Lower lobe of right lung (tissue), 2 donors: Measurements from ENCODE around the gene CYP1B1. TPM values are rescaled to one million over a fixed set of nuclear protein-coding genes. Genes with fewer than 3 reads are reported as not detected.

Experiments used
- ATAC-seq, 2 donors: fragments of 200-7000 bp; cut with Tn5 transposase; one replicate each; pipeline ENCODE4 v1.9.1; 2020 to 2022; ENCODE audit warnings: mild to moderate bottlenecking in 2 of 2, moderate library complexity in 2 of 2
- DNase-seq: peaks from one replicate; pipeline ENCODE4 v3.0.0-alpha.2; 2020
- H3K27ac ChIP-seq: fragments of 200-600 bp; one replicate; pipeline ENCODE4 v1.8.0; 2022
- H3K27me3 ChIP-seq: fragments of 200-600 bp; one replicate; pipeline ENCODE4 v1.8.0; 2022; ENCODE audit warnings: low read depth
- H3K36me3 ChIP-seq: fragments of 200-600 bp; one replicate; pipeline ENCODE4 v1.8.0; 2022; ENCODE audit warnings: mild to moderate bottlenecking
- H3K4me1 ChIP-seq: fragments of 200-600 bp; one replicate; pipeline ENCODE4 v1.8.0; 2022
- H3K4me3 ChIP-seq: fragments of 200-600 bp; one replicate; pipeline ENCODE4 v1.8.0; 2022; ENCODE audit warnings: mild to moderate bottlenecking
- H3K9me3 ChIP-seq: fragments of 200-600 bp; one replicate; pipeline ENCODE4 v1.8.0; 2022
- CTCF ChIP-seq: fragments of 200-600 bp; IDR thresholded peaks from one replicate; pipeline ENCODE4 v1.8.0; 2022; ENCODE audit warnings: antibody characterized with exemption, mild to moderate bottlenecking
- intact Hi-C: fragments of 100-400 bp; cut with DNase I; formaldehyde crosslinking; loops from one replicate; pipeline ENCODE4 v1.11.0; 2022
- total RNA-seq: library from RNA; stranded (reverse); fragmentation: NEBNext Ultra II Directional; extraction: Animal tissue kit (Norgen Biotek cat#: 25700); gene quantifications from one replicate; pipeline ENCODE4 v1.2.1, GENCODE V29; 2021
- donor health status: DM: no; HTN: yes; CAD: no; lungs with severe emphysema.

The CYP1B1 gene
- total RNA-seq, 1 donor from 2014 or later = 67.0 TPM

DNA sequence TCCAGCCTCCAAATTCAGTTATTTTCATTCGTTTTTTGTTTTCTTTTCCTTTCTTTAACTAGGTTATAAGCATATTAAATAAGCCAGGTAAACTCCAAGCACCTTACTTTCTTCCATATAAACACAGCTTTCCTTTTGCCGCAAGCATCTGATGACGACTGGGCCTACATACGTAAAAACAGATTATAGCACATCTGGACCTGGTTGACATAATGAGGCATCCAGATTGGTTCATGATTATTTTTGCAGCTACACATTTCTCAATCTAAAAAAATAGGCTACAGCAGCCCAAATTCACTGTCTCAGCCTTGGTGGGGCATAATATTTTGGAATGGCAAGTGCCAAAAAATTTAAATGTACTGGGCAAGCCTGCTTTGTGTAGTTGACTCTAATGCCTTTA, 7.7 kb downstream of the CYP1B1 start:
- no peaks in the 10 kb centered on the region for H3K4me1 ChIP-seq
- H3K27me3 ChIP-seq = no peaks in the 10 kb centered on the region
- H3K4me3 ChIP-seq = peak overlapping the region; percentile 22
- no peaks in the 10 kb centered on the region for H3K36me3 ChIP-seq
- intact Hi-C loops = no loop called here
- H3K9me3 ChIP-seq = no peaks in the 10 kb centered on the region
- ATAC-seq (no peak), DNase-seq (no peak)
- no peak for TF ChIP-seq CTCF
- H3K27ac ChIP-seq = no peak overlapping the region

DNA sequence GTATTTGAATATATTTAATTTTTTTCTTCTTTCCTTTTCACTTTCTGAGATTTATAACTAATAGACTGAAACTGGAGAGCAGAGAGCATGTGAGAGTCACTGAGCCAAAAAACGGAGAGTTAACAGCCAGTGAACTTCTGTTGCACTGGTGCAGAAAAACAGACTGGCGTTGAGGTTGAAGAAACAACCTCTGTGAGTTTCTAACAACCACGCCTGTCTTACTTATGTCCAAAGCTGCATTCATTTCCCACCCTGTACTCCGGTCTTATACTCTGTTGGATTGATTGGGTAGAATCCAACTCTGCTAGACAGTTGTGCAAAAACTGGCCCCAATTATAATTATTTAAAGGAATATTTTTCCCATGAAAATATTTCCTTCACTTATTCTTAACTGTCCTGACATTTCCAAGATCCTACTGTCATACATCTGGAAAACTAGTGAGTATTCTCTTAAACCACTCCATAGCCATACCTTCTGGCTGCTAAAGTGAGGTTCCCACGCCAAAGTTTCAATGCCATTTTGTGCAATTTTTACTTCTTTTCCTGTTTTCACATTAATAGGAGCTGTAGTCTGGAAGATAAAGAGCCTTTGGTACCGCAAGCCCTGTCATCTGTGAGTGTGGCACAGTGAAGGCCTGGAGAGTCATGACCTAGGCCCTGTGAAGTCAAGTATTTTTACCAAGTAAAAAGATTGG, 9.4 kb downstream of the CYP1B1 start:
- no peak for TF ChIP-seq CTCF
- Histone ChIP-seq H3K27ac (no peak overlapping the region), H3K27me3 (no peaks in the 10 kb centered on the region), H3K36me3 (no peaks in the 10 kb centered on the region), H3K4me3 (no peak overlapping the region), H3K4me1 (no peaks in the 10 kb centered on the region), H3K9me3 (no peaks in the 10 kb centered on the region)
- DNase-seq = no peak
- ATAC-seq = no peak
- intact Hi-C loops = no loop called here

DNA sequence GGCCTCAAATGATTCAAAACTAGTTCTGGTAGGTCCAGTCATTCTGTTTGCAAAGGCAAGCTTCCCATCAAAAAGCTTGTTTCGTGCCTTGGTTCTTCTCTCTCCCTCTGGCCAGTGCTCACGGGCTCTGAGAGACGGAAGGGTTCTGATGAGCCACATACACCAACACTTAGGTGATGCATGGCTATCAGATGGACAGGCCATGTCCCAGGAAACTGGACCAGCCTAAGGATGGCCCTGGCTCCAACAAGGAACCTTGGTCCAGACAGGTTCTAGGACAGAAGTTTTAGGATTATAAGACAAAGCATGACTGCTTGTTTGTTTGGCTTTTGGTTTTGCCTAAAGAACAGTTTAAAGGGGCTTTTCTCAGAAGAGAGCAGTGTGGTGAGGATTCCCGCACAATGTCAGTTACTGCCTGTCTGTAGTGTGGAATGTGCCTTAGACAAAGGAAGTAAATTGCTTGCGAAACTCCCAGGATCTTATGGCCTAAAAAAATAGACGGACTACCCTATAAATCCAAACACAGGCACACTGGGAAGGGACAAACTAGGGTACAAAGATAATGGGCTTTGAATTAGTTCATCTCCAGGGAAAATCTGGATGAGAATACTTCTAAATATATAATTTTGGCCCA, 10.3 kb downstream of the CYP1B1 start:
- no peaks in the 10 kb centered on the region for H3K9me3 ChIP-seq
- no peak for DNase-seq
- TF ChIP-seq CTCF = no peak
- H3K4me3 ChIP-seq = no peak overlapping the region
- no peak overlapping the region for H3K27ac ChIP-seq
- no peak for ATAC-seq
- H3K4me1 ChIP-seq = no peaks in the 10 kb centered on the region
- intact Hi-C loops = no loop called here
- H3K36me3 ChIP-seq = no peaks in the 10 kb centered on the region
- H3K27me3 ChIP-seq = no peaks in the 10 kb centered on the region

GRCh38 chr2:38064801-38065501, 11.0 kb downstream of the CYP1B1 start:
- Histone ChIP-seq H3K27ac (no peak overlapping the region), H3K9me3 (no peaks in the 10 kb centered on the region), H3K36me3 (no peaks in the 10 kb centered on the region), H3K4me3 (no peak overlapping the region), H3K27me3 (no peaks in the 10 kb centered on the region), H3K4me1 (no peaks in the 10 kb centered on the region)
- TF ChIP-seq CTCF = no peak
- no peak for DNase-seq
- ATAC-seq = no peak
- intact Hi-C loops = no loop called here

DNA sequence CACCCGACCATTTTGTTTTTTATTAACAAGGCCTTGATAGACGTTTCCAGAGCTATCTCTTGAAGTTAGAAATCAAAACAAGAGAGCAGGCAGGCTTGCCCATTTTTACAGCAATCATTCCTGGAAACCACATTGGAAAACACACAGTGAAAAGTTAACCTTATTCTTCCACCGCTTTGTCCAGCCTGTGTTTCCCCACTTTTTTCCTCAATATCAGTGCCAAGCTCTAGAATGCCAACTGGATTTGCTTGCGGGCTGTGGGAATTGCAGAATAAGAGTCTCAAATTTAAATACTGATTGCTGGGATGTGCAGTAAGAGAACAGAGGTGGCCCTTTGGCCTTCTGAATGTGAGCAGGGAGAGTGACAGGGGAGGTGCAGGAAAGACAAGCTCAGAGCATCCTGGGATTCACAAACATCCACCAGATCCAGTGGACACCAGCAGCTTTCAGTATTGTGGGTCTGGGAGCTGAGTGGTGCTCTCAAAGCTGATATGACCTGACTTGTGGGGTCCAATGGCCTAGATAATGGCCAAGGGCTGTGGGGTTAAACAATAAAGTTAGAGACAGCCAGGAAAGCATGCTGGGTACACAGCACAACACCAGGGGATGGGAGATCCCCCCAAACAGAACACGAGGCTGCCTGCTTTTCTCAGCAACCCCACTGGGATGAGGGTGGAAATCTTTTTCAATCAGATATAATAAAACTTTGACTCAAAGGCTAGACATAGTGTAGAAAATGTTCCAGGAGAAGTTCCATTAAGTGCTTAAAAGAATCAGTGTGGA, 15.5 kb downstream of the CYP1B1 start:
- Histone ChIP-seq H3K36me3 (no peaks in the 10 kb centered on the region), H3K4me1 (no peaks in the 10 kb centered on the region), H3K27me3 (no peaks in the 10 kb centered on the region), H3K27ac (no peak overlapping the region), H3K4me3 (no peak overlapping the region), H3K9me3 (no peaks in the 10 kb centered on the region)
- ATAC-seq (no peak), DNase-seq (no peak)
- intact Hi-C loops = no loop called here
- no peak for TF ChIP-seq CTCF
